Brain microvascular endothelial cell (primary cell): ENCODE data around the gene RPL26.
A peak's percentile ranks its signal among the peaks of the same experiment; 100 is the strongest.
"Not testable (repeated sequence)": the region's sequence is repeated elsewhere in the genome, so short reads cannot be mapped to it uniquely, and the experiment has no call there.

Experiments
- DNase-seq: peaks from one replicate; pipeline ENCODE4 v3.0.0-alpha.2; 2020
- H3K27ac ChIP-seq: fragments of 250-450 bp; sonication (Bioruptor Pico); 2 replicates; pipeline ENCODE4 v1.5.1; 2020; ENCODE audit warnings: mild to moderate bottlenecking, moderate library complexity
- H3K27me3 ChIP-seq: fragments of 250-450 bp; sonication (Bioruptor Pico); replicated peaks from 2 replicates; pipeline ENCODE4 v1.5.1; 2020; ENCODE audit warnings: mild to moderate bottlenecking
- H3K36me3 ChIP-seq: fragments of 250-450 bp; sonication (Bioruptor Pico); replicated peaks from 2 replicates; pipeline ENCODE4 v1.5.1; 2020; ENCODE audit warnings: mild to moderate bottlenecking
- H3K4me3 ChIP-seq: 2 replicates; pipeline ENCODE4 v1.5.1; 2011; ENCODE audit warnings: low read depth, mild to moderate bottlenecking, control low read depth, low read length, moderate library complexity
- in situ Hi-C: cut with HindIII; loops from 2 replicates; pipeline ENCODE4 v1.10.0; 2017; ENCODE audit warnings: low sequenced_read_pairs, low pct_ligation_motif_present
- TF ChIP-seq, protein P1 (sequence below): IDR thresholded peaks from 2 replicates; pipeline ENCODE4 v1.5.1; 2011; ENCODE audit warnings: low read depth, mild to moderate bottlenecking, moderate library complexity, low read length, control low read depth, inconsistent platforms; ENCODE audit errors: missing control alignments

Gene RPL26

DNA sequence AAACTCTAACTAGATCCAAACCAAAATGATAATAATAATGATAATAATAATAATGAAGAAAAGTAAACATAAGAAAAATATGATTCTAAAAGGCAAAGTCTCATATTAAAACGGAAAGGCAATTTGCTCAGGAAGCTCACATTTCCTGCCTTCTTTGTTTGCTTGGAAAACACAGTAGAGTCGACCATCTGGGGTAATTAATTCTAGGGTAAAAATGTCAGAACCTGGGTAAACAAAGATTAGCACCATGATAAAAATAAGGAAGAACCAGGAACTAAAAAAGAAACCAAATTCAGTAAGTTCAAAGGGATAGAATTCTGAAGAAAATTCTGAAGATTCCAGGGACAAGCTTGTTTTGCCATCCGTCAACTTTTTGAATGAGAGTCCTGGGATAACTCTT is 22.7 kb downstream of the RPL26 start:
- TF ChIP-seq, protein P1, sequence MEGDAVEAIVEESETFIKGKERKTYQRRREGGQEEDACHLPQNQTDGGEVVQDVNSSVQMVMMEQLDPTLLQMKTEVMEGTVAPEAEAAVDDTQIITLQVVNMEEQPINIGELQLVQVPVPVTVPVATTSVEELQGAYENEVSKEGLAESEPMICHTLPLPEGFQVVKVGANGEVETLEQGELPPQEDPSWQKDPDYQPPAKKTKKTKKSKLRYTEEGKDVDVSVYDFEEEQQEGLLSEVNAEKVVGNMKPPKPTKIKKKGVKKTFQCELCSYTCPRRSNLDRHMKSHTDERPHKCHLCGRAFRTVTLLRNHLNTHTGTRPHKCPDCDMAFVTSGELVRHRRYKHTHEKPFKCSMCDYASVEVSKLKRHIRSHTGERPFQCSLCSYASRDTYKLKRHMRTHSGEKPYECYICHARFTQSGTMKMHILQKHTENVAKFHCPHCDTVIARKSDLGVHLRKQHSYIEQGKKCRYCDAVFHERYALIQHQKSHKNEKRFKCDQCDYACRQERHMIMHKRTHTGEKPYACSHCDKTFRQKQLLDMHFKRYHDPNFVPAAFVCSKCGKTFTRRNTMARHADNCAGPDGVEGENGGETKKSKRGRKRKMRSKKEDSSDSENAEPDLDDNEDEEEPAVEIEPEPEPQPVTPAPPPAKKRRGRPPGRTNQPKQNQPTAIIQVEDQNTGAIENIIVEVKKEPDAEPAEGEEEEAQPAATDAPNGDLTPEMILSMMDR, result no peak
- in situ Hi-C loops, result no loop called here
- H3K27ac ChIP-seq, result no peak overlapping the region
- no peaks in the 10 kb centered on the region for H3K27me3 ChIP-seq
- no peak overlapping the region for H3K4me3 ChIP-seq
- no peak for DNase-seq
- no peaks in the 10 kb centered on the region for H3K36me3 ChIP-seq

DNA sequence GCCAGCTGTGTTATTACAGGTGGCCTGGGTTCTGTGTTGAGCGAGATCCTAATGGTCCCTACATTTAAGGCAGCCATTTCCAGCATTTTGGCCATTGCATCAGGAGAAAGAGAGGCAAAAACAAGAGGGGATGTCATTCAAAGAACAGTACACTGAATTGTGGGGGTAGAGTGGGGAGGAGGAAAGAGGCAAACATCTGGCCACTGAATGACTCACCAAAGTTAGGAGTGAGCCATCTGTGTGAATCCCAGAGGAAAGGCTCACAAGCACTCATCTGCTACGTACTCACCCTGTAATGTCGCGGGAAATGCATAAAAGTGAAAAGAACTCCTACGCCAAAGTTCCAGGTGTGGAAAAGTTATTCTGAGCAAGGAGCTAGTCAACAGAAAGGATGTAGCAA is 23.2 kb downstream of the RPL26 start:
- in situ Hi-C loops, result no loop called here
- H3K27me3 ChIP-seq, result no peaks in the 10 kb centered on the region
- TF ChIP-seq, protein P1, result no peak
- H3K36me3 ChIP-seq, result no peaks in the 10 kb centered on the region
- peak; percentile 84 for DNase-seq
- no peak overlapping the region for H3K4me3 ChIP-seq
- H3K27ac ChIP-seq, result no peak overlapping the region

DNA sequence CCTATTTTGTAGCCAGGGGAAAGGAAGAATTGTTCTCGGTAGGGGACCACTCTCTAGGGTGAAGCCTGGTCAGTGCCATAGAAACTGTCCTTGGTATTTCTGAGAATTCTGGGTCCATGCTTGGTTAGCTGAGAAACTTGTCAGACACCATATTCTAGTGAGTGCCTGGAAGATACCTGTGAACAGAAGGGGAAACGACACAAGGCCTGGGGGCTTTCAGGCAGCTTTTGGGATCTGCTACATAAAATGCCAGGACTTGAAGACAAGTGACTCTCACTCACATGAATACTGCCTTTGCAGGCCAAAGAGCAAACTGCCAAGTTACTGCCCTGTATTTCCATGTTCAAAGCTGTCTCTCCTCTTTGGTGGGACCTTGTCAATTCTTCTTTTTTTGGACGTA is 25.1 kb downstream of the RPL26 start:
- no peaks in the 10 kb centered on the region for H3K36me3 ChIP-seq
- H3K4me3 ChIP-seq, result no peak overlapping the region
- TF ChIP-seq, protein P1, result no peak
- H3K27me3 ChIP-seq, result no peaks in the 10 kb centered on the region
- no peak for DNase-seq
- H3K27ac ChIP-seq, result no peak overlapping the region
- in situ Hi-C loops, result no loop called here

DNA sequence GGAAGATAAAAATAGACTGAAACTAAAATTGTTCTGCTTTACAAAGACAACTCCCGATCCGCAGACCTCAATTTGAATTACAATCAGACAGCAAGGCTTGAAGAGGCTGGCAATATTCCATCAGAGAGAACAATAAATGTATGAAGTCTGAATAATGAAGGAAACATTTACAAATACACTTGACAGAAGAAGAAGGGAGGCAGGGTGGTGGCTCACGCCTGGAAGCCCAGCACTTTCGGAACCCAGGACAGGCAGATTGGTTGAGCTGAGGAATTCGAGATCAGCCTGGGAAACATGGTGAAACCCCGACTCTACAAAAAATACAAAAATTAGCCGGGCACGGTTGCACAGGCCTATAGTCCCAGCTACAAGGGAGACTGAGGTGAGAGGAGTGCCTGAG is 28.8 kb downstream of the RPL26 start:
- no peak overlapping the region for H3K4me3 ChIP-seq
- no peaks in the 10 kb centered on the region for H3K27me3 ChIP-seq
- H3K36me3 ChIP-seq, result no peaks in the 10 kb centered on the region
- in situ Hi-C loops, result no loop called here
- TF ChIP-seq, protein P1, result no peak
- no peak overlapping the region for H3K27ac ChIP-seq
- no peak for DNase-seq

DNA sequence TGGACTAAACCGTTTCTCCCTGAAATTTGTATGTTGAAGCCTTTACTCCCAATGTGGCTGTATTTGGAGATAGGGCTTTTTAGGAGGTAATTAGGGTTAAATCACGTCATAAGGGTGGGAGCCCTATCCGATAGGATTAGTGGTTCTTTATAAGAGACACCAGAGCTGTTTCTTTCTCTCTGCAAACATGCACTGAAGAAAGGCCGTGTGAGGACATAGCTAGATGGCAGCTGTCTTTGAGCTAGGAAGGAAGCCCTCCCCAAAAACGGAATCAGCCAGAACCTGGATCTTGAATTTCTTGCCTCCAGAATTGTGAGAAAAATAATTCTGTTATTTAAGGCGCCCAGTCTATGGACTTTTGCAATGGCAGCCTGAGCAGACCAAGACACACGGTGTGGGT is 29.3 kb downstream of the RPL26 start:
- Histone ChIP-seq H3K27me3 (no peaks in the 10 kb centered on the region), H3K4me3 (no peak overlapping the region), H3K27ac (no peak overlapping the region), H3K36me3 (no peaks in the 10 kb centered on the region)
- DNase-seq, result no peak
- TF ChIP-seq, protein P1, result no peak
- in situ Hi-C loops, result no loop called here

DNA sequence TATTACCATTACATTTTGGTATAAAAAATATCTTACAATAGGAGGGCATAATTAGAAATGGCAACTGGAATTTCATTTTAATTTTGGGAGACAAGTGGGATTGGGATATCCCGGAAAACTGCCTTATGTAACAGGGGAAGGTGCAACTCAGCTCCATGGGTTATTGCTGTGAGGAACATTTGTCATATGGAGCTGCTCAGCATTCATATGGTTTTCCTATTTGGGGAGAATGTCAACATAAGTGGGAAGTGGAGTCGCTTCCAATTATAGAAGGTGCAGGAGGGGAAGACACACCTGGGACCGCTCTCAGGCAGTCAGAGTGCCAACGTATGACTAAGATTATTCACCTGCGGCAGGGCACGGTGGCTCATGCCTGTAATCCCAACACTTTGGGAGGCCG is 32.7 kb downstream of the RPL26 start:
- in situ Hi-C loops, result no loop called here
- TF ChIP-seq, protein P1, result no peak
- no peak for DNase-seq
- Histone ChIP-seq H3K4me3 (no peak overlapping the region), H3K27ac (no peak overlapping the region), H3K27me3 (peaks cover 6% of the 10 kb centered on the region), H3K36me3 (no peaks in the 10 kb centered on the region)

DNA sequence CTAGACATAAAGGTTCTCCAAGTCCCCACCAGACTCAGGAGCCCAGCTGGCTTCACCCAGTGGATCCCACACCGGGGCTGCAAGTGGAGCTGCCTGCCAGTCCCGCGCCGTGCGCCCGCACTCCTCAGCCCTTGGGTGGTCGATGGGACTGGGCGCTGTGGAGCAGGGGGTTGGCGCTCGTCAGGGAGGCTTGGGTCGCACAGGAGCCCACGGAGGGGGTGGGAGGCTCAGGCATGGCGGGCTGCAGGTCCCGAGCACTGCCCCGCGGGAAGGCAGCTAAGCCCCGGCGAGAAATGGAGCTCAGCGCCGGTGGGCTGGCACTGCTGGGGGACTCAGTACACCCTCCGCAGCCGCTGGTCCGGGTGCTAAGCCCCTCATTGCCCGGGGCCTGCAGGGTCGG is 36.0 kb downstream of the RPL26 start:
- DNase-seq, H3K36me3 ChIP-seq, H3K27me3 ChIP-seq, H3K4me3 ChIP-seq, in situ Hi-C loops, H3K27ac ChIP-seq: not testable (repeated sequence)
